Upper lobe of right lung (tissue), 1 donor: Measurements from ENCODE around the gene GRK1. TPM values are rescaled to one million over a fixed set of nuclear protein-coding genes. Genes with fewer than 3 reads are reported as not detected.
A peak's percentile ranks its signal among the peaks of the same experiment; 100 is the strongest.
"Not testable (repeated sequence)": the region's sequence is repeated elsewhere in the genome, so short reads cannot be mapped to it uniquely, and the experiment has no call there.

Experiments
- ATAC-seq: fragments of 200-7000 bp; cut with Tn5 transposase; one replicate; pipeline ENCODE4 v1.9.1; 2020; ENCODE audit warnings: mild to moderate bottlenecking, moderate library complexity
- DNase-seq: peaks from one replicate; pipeline ENCODE4 v3.0.0-alpha.2; 2020
- H3K27ac ChIP-seq: fragments of 200-600 bp; one replicate; pipeline ENCODE4 v1.8.0; 2022
- H3K27me3 ChIP-seq: fragments of 200-600 bp; one replicate; pipeline ENCODE4 v1.8.0; 2022; ENCODE audit warnings: mild to moderate bottlenecking
- H3K36me3 ChIP-seq: fragments of 200-600 bp; one replicate; pipeline ENCODE4 v1.8.0; 2022
- H3K4me1 ChIP-seq: fragments of 200-600 bp; one replicate; pipeline ENCODE4 v1.8.0; 2022
- H3K4me3 ChIP-seq: fragments of 200-600 bp; one replicate; pipeline ENCODE4 v1.8.0; 2022; ENCODE audit warnings: mild to moderate bottlenecking
- H3K9me3 ChIP-seq: fragments of 200-600 bp; one replicate; pipeline ENCODE4 v1.8.0; 2022
- intact Hi-C: fragments of 100-400 bp; cut with DNase I; formaldehyde crosslinking; loops from one replicate; pipeline ENCODE4 v1.11.0; 2022
- total RNA-seq: library from RNA; stranded (reverse); fragmentation: NEBNext Ultra II Directional; extraction: Animal tissue kit (Norgen Biotek cat#: 25700); gene quantifications from one replicate; pipeline ENCODE4 v1.2.1, GENCODE V29; 2021
- TF ChIP-seq, protein P1 (sequence below): fragments of 200-600 bp; IDR thresholded peaks from one replicate; pipeline ENCODE4 v1.8.0; 2022; ENCODE audit warnings: antibody characterized with exemption
- donor health status: DM: no; HTN: yes; CAD: no; lungs with severe emphysema.

Gene GRK1
- total RNA-seq, 1 donor from 2014 or later: 0.09 TPM

DNA sequence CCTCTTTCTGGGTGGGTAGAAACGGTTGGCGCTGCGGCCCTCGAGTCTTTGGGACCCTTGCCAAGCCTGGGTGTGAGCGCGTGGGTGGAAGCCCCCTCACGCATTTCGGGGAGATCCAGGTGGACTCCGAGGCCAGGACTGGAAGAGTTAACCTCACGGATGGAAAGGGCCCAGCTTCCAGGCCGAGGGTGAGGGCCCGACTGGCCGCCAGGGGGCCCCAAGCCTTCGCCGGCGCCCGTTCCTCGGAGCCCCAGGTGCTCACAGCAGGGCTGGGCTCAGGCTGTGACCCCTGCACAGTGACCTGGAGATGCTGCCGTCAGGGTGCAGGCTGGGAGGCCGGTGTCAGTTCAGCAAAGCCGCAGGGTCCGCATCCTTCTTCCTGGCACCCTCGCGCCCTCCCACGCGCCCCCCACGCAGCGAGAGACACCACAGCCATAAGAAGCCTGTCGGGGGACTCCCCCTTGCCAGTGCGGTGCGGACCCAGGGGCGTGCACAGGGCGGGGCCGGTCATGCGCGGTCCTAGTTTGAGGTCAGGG lies 57.8 kb downstream of the GRK1 start:
- ATAC-seq: peak; percentile 97
- TF ChIP-seq, protein P1, sequence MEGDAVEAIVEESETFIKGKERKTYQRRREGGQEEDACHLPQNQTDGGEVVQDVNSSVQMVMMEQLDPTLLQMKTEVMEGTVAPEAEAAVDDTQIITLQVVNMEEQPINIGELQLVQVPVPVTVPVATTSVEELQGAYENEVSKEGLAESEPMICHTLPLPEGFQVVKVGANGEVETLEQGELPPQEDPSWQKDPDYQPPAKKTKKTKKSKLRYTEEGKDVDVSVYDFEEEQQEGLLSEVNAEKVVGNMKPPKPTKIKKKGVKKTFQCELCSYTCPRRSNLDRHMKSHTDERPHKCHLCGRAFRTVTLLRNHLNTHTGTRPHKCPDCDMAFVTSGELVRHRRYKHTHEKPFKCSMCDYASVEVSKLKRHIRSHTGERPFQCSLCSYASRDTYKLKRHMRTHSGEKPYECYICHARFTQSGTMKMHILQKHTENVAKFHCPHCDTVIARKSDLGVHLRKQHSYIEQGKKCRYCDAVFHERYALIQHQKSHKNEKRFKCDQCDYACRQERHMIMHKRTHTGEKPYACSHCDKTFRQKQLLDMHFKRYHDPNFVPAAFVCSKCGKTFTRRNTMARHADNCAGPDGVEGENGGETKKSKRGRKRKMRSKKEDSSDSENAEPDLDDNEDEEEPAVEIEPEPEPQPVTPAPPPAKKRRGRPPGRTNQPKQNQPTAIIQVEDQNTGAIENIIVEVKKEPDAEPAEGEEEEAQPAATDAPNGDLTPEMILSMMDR: peak; percentile 82
- Histone ChIP-seq H3K4me1 (peaks cover 9% of the 10 kb centered on the region), H3K9me3 (no peaks in the 10 kb centered on the region), H3K27ac (no peak overlapping the region), H3K36me3 (no peaks in the 10 kb centered on the region), H3K27me3 (no peaks in the 10 kb centered on the region), H3K4me3 (peak overlapping the region; percentile 48)
- DNase-seq: peak; percentile 90
- intact Hi-C loops: no loop called here

GRCh38 chr13:113725329-113726105 lies 58.5 kb downstream of the GRK1 start:
- H3K9me3 ChIP-seq, intact Hi-C loops, H3K27me3 ChIP-seq, H3K4me1 ChIP-seq, ATAC-seq, H3K27ac ChIP-seq, H3K36me3 ChIP-seq: not testable (repeated sequence)
- H3K4me3 ChIP-seq: peak overlapping the region; percentile 48
- peak; percentile 62 for DNase-seq

GRCh38 chr13:113726106-113726821 lies 59.2 kb downstream of the GRK1 start:
- H3K36me3 ChIP-seq, H3K9me3 ChIP-seq, H3K4me1 ChIP-seq, ATAC-seq, H3K4me3 ChIP-seq, intact Hi-C loops, H3K27ac ChIP-seq, H3K27me3 ChIP-seq: not testable (repeated sequence)
- DNase-seq: peak; percentile 63

DNA sequence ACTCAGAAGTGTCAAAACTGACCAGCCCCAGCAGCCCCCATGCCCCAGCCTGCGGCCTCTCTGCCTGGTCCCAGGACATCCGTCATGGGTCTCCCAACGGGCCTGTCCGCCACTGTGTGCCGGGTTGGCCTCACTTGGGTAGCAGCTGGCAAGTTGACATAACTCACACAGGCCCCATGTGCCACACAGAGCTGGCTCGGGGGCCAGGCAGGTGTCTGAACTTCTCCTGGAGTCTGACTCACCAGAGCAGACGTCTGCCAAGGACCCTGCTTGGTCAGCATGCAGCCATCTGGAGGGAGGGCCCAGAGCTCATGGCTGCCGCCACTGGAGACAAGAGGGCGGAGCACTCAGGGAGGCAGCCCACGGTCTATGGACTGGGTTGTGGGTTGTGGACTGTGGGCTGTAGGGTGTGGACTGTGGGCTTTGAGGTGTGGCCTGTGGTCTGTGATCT lies 60.0 kb downstream of the GRK1 start:
- no peak overlapping the region for H3K27ac ChIP-seq
- peak; percentile 62 for DNase-seq
- no peak for ATAC-seq

DNA sequence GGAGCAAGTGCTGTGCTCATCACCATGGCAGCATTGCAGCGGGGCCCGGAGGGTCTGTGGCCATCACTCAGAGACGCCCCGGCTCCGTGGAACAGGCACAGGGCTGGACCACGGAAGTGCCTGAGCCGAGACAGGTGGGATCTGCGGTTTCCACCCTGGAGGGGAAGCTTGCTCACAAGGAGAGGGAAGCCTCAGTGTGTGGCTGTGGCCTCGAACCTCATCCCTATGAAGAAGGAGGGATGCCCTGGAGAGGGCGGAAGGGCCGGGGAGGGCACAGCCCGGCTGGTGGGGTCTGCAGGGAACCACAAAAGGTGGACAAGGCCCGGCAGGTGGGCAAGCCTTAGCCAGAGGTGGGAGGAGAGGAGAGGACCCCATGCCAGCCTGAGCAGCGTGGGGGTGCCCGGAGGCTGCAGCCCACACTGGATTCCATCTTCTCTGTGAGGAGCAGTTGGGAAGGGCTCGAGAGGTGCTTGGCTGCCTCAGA lies 61.6 kb downstream of the GRK1 start:
- no peak overlapping the region for H3K4me3 ChIP-seq
- H3K9me3 ChIP-seq: no peaks in the 10 kb centered on the region
- TF ChIP-seq, protein P1: no peak
- no peaks in the 10 kb centered on the region for H3K36me3 ChIP-seq
- DNase-seq (peak; percentile 59), ATAC-seq (no peak)
- no peaks in the 10 kb centered on the region for H3K27me3 ChIP-seq
- H3K4me1 ChIP-seq: peaks cover 9% of the 10 kb centered on the region
- no peak overlapping the region for H3K27ac ChIP-seq
- intact Hi-C loops: no loop called here

More for the DNA sequence above, 60.0 kb downstream of the GRK1 start:
- no peak overlapping the region for H3K4me3 ChIP-seq
- peaks cover 9% of the 10 kb centered on the region for H3K4me1 ChIP-seq
- H3K36me3 ChIP-seq: no peaks in the 10 kb centered on the region
- H3K27me3 ChIP-seq: no peaks in the 10 kb centered on the region
- intact Hi-C loops: no loop called here
- H3K9me3 ChIP-seq: no peaks in the 10 kb centered on the region
- TF ChIP-seq, protein P1: no peak

GRCh38 chr13:113729187-113730019 lies 62.4 kb downstream of the GRK1 start:
- no peaks in the 10 kb centered on the region for H3K27me3 ChIP-seq
- DNase-seq (peak; percentile 60), ATAC-seq (no peak)
- no peaks in the 10 kb centered on the region for H3K36me3 ChIP-seq
- no peak overlapping the region for H3K27ac ChIP-seq
- intact Hi-C loops: no loop called here
- TF ChIP-seq, protein P1: no peak
- no peaks in the 10 kb centered on the region for H3K9me3 ChIP-seq
- peaks cover 7% of the 10 kb centered on the region for H3K4me1 ChIP-seq
- no peak overlapping the region for H3K4me3 ChIP-seq
